IMR-90 (cell line): Measurements from ENCODE around the gene SH2B2. TPM values are rescaled to one million over a fixed set of nuclear protein-coding genes. Genes with fewer than 3 reads are reported as not detected.

Experiments used
- ATAC-seq: fragments of 200-7000 bp; cut with Tn5 transposase; 2 replicates; pipeline ENCODE4 v1.9.1; 2020; ENCODE audit warnings: low read depth, mild to moderate bottlenecking, moderate library complexity
- Bru-seq: library from RNA; stranded (reverse); fragments of 400-500 nt; gene quantifications from one replicate; lab custom pipeline; 2021; lab: Mats Ljungman, UMichigan
- BruChase-seq, 2 experiments: library from RNA; stranded (reverse); fragments of 400-500 nt; gene quantifications; one replicate each; lab custom pipeline; 2021; lab: Mats Ljungman, UMichigan
- BruUV-seq: library from RNA; stranded (reverse); fragments of 400-500 nt; replicated peaks from 2 replicates; lab custom pipeline; 2021; lab: Mats Ljungman, UMichigan
- CTCF ChIA-PET: fragments of 300-600 bp; formaldehyde crosslinking; extraction: SDS; loops from one replicate; lab custom pipeline; 2021; ENCODE audit warnings: antibody characterized with exemption; lab: Yijun Ruan, JAX
- POLR2A ChIA-PET: fragments of 300-600 bp; sonication (Branson Sonifier 250); formaldehyde crosslinking; loops from one replicate; lab custom pipeline; 2022; ENCODE audit warnings: antibody characterized with exemption; ENCODE audit not compliant: unreplicated experiment; lab: Charles Lee
- DNase-seq: peaks from one replicate; pipeline ENCODE4 v3.0.0; 2013
- H2AFZ ChIP-seq: replicated peaks from 2 replicates; pipeline ENCODE3; 2013; ENCODE audit warnings: low read length, mild to moderate bottlenecking; ENCODE audit not compliant: poor library complexity
- H2AK5ac ChIP-seq: 2 replicates; pipeline ENCODE4 v1.6.1; 2013; ENCODE audit warnings: low read depth, low read length, inconsistent platforms
- H2AK9ac ChIP-seq: replicated peaks from 2 replicates; pipeline ENCODE3; 2013; ENCODE audit warnings: mild to moderate bottlenecking, low read depth, low read length, moderate library complexity; ENCODE audit not compliant: poor library complexity
- H2BK120ac ChIP-seq: 2 replicates; pipeline ENCODE4 v1.6.1; 2013; ENCODE audit warnings: low read depth, low read length, inconsistent platforms
- H2BK15ac ChIP-seq: 3 replicates; pipeline ENCODE4 v1.6.1; 2013; ENCODE audit warnings: low read depth, low read length, inconsistent platforms
- H2BK20ac ChIP-seq: 2 replicates; pipeline ENCODE4 v1.6.1; 2013; ENCODE audit warnings: low read depth, mild to moderate bottlenecking, inconsistent platforms, low read length, moderate library complexity
- H2BK5ac ChIP-seq: 2 replicates; pipeline ENCODE4 v1.6.1; 2013; ENCODE audit warnings: mild to moderate bottlenecking, low read depth, low read length, inconsistent platforms; ENCODE audit not compliant: poor library complexity, severe bottlenecking
- H3K14ac ChIP-seq: replicated peaks from 2 replicates; pipeline ENCODE4 v1.6.1; 2013; ENCODE audit warnings: low read depth, low read length, inconsistent platforms
- H3K18ac ChIP-seq: 2 replicates; pipeline ENCODE4 v1.6.1; 2013; ENCODE audit warnings: low read depth, low read length, control low read depth
- H3K23ac ChIP-seq: 2 replicates; pipeline ENCODE4 v1.6.1; 2013; ENCODE audit warnings: low read depth, low read length, inconsistent platforms
- H3K27ac ChIP-seq: 2 replicates; pipeline ENCODE4 v1.5.1; 2013; ENCODE audit warnings: mild to moderate bottlenecking, control low read depth, low read length; ENCODE audit not compliant: insufficient read depth
- H3K27me3 ChIP-seq: 2 replicates; pipeline ENCODE4 v1.6.1; 2013; ENCODE audit warnings: low read length; ENCODE audit not compliant: control insufficient read depth, insufficient read depth
- H3K36me3 ChIP-seq: 2 replicates; pipeline ENCODE4 v1.6.1; 2013; ENCODE audit warnings: low read length, mixed read lengths; ENCODE audit not compliant: control insufficient read depth, insufficient read depth
- H3K4ac ChIP-seq: 2 replicates; pipeline ENCODE4 v1.6.1; 2013; ENCODE audit warnings: low read depth, low read length, inconsistent platforms
- H3K4me1 ChIP-seq: 2 replicates; pipeline ENCODE4 v1.6.1; 2013; ENCODE audit warnings: low read length, mixed read lengths; ENCODE audit not compliant: control insufficient read depth, insufficient read depth
- H3K4me2 ChIP-seq: 2 replicates; pipeline ENCODE4 v1.6.1; 2013; ENCODE audit warnings: low read depth, mild to moderate bottlenecking, control low read depth, low read length, moderate library complexity
- H3K4me3 ChIP-seq: 2 replicates; pipeline ENCODE4 v1.5.1; 2013; ENCODE audit warnings: low read depth, mild to moderate bottlenecking, control low read depth, low read length, moderate library complexity; ENCODE audit not compliant: insufficient read depth
- H3K56ac ChIP-seq: 2 replicates; pipeline ENCODE4 v1.6.1; 2013; ENCODE audit warnings: low read length, inconsistent platforms; ENCODE audit not compliant: insufficient read depth; ENCODE audit errors: extremely low read depth
- H3K79me1 ChIP-seq, 2 experiments: 2 replicates each; pipeline ENCODE4 v1.6.1; 2013; ENCODE audit warnings: low read length in 2 of 2, inconsistent platforms in 1 of 2, low read depth in 1 of 2
- H3K9ac ChIP-seq: 2 replicates; pipeline ENCODE4 v1.6.1; 2013; ENCODE audit warnings: low read depth, low read length, control low read depth
- H3K9me1 ChIP-seq: 2 replicates; pipeline ENCODE4 v1.6.1; 2013; ENCODE audit warnings: low read length, inconsistent platforms; ENCODE audit not compliant: insufficient read depth
- H3K9me3 ChIP-seq: 2 replicates; pipeline ENCODE4 v1.6.1; 2013; ENCODE audit warnings: low read length; ENCODE audit not compliant: control insufficient read depth, insufficient read depth
- H4K20me1 ChIP-seq: 2 replicates; pipeline ENCODE4 v1.6.1; 2013; ENCODE audit warnings: low read length, inconsistent platforms; ENCODE audit not compliant: insufficient read depth
- H4K5ac ChIP-seq: 2 replicates; pipeline ENCODE4 v1.6.1; 2013; ENCODE audit warnings: mild to moderate bottlenecking, low read depth, low read length, control low read depth
- H4K8ac ChIP-seq, 2 experiments: 2 replicates each; pipeline ENCODE4 v1.6.1; 2013; ENCODE audit warnings: low read depth in 2 of 2, low read length in 2 of 2, control low read depth in 1 of 2, inconsistent platforms in 1 of 2
- H4K91ac ChIP-seq: 2 replicates; pipeline ENCODE4 v1.6.1; 2013; ENCODE audit warnings: low read depth, low read length, inconsistent platforms; ENCODE audit not compliant: insufficient read depth
- CEBPB ChIP-seq: IDR thresholded peaks from 2 replicates; pipeline ENCODE4 v1.6.1; 2012; ENCODE audit warnings: low read depth, low read length, improper control_type of control experiment
- CHD1 ChIP-seq: IDR thresholded peaks from 2 replicates; pipeline ENCODE4 v1.6.1; 2012; ENCODE audit warnings: low read depth, low read length, improper control_type of control experiment
- FOS ChIP-seq: fragments of 150-350 bp; IDR thresholded peaks from 2 replicates; pipeline ENCODE4 v1.6.1; 2016; ENCODE audit warnings: low read depth, low read length
- MAFK ChIP-seq: IDR thresholded peaks from 2 replicates; pipeline ENCODE4 v1.6.1; 2012; ENCODE audit warnings: low read depth, low read length, improper control_type of control experiment
- MAZ ChIP-seq: IDR thresholded peaks from 2 replicates; pipeline ENCODE4 v1.6.1; 2012; ENCODE audit warnings: low read depth, mild to moderate bottlenecking, low read length, improper control_type of control experiment, moderate library complexity, borderline replicate concordance
- NFE2L2 ChIP-seq: fragments of 150-350 bp; IDR thresholded peaks from 2 replicates; pipeline ENCODE4 v1.6.1; 2016; ENCODE audit warnings: low read depth, mild to moderate bottlenecking, low read length
- POLR2A ChIP-seq: IDR thresholded peaks from 2 replicates; pipeline ENCODE4 v1.6.1; 2012; ENCODE audit warnings: mild to moderate bottlenecking, low read depth, low read length
- RCOR1 ChIP-seq: IDR thresholded peaks from 2 replicates; pipeline ENCODE4 v1.6.1; 2012; ENCODE audit warnings: mild to moderate bottlenecking, low read length, improper control_type of control experiment; ENCODE audit not compliant: insufficient replicate concordance
- RFX5 ChIP-seq: IDR thresholded peaks from 2 replicates; pipeline ENCODE4 v1.8.0; 2012; ENCODE audit warnings: low read depth, mild to moderate bottlenecking, low read length, moderate library complexity
- SMC3 ChIP-seq: fragments of 150-350 bp; IDR thresholded peaks from 2 replicates; pipeline ENCODE4 v1.6.1; 2016; ENCODE audit warnings: low read depth, mild to moderate bottlenecking, antibody characterized with exemption, low read length, moderate library complexity
- USF2 ChIP-seq: fragments of 150-350 bp; IDR thresholded peaks from 2 replicates; pipeline ENCODE4 v1.6.1; 2017; ENCODE audit warnings: mild to moderate bottlenecking, antibody characterized with exemption, low read length, low read depth
- WGBS, 2 experiments: methylation state at CpG; one replicate each; pipeline versions ENCODE4 v1.1.5 to v1.1.7; 2013; ENCODE audit warnings: missing lambda C conversion rate in 2 of 2; ENCODE audit not compliant: insufficient read length in 1 of 2; ENCODE audit errors: extremely low coverage in 2 of 2; 5-methylcytosine and 5-hydroxymethylcytosine counted together
- dilution Hi-C: fragments of 300-500 bp; cut with HindIII; formaldehyde crosslinking; loops from one replicate; pipeline ENCODE4 v1.14.3; 2018; ENCODE audit warnings: low sequenced_read_pairs; ENCODE audit not compliant: unreplicated experiment
- in situ Hi-C: fragments of 300-500 bp; cut with MboI; formaldehyde crosslinking; loops from 3 replicates; pipeline ENCODE4 v1.14.3; 2019; ENCODE audit warnings: low sequenced_read_pairs, inconsistent platforms, mixed read lengths
- intact Hi-C: fragments of 100-400 bp; cut with micrococcal nuclease; formaldehyde crosslinking; loops from 2 replicates; pipeline ENCODE4 v1.10.0; 2022
- long read RNA-seq: library from polyadenylated mRNA; unstranded; transcript quantifications from one replicate; pipeline ENCODE4 v2.0.0, GENCODE V29; 2021; ENCODE audit not compliant: unreplicated experiment
- polyA plus RNA-seq, 3 experiments: library from polyadenylated mRNA; depleted of rRNA; stranded (reverse); fragments of >200 nt; gene quantifications; 2 replicates each; pipeline ENCODE4 v1.2.3, GENCODE V29; 2012; ENCODE audit warnings: low replicate concordance in 1 of 3
- total RNA-seq: library from RNA; depleted of rRNA; stranded (reverse); fragments of >200 nt; gene quantifications from 2 replicates; pipeline ENCODE4 v1.2.3, GENCODE V29; 2012; rRNA removed
- TF ChIP-seq, protein P1 (sequence below): fragments of 150-350 bp; IDR thresholded peaks from 2 replicates; pipeline ENCODE4 v1.6.1; 2016; ENCODE audit warnings: low read depth, mild to moderate bottlenecking, low read length, moderate library complexity, borderline replicate concordance

Gene SH2B2
- total RNA-seq (0.36 and 0.56 TPM in 2 replicates), polyA plus RNA-seq (2012; rRNA removed) (0.99 and 1.7 TPM in 2 replicates), Bru-seq, nascent RNA (percentile 46 among the genes with signal in this experiment), BruChase-seq, experiment 1, labeled RNA remaining after a 6-hour chase (percentile 55 among the genes with signal in this experiment), BruChase-seq, experiment 2, labeled RNA remaining after a 2-hour chase (percentile 54 among the genes with signal in this experiment)
- 1.2 and 4.4 TPM in 2 replicates for polyA plus RNA-seq (2012; cell fraction: cytosol; rRNA removed)
- 2.8 and 9.6 TPM in 2 replicates for polyA plus RNA-seq (2012; cell fraction: nucleus; rRNA removed; ENCODE audit: low replicate concordance)
- long read RNA-seq, partial matches to known transcripts = 2 of 11 reads
- long read RNA-seq, other reads (novel, unspliced or antisense) = 9 of 11 reads

- peak within 1 kb of the TSS; percentile 52; the same call in 1 of the 2 replicates for H3K56ac ChIP-seq
- WGBS, 2 experiments = 1% methylated on average over 31 of the region's 116 CpGs; no CpG with 5 or more reads in 1 of the 2 experiments
- H2BK15ac ChIP-seq = no peak within 1 kb of the TSS
- ATAC-seq = peak; percentile 77
- peaks cover 0 to 8% of the 10 kb centered on the region in 2 experiments; a peak in 1 of 4 replicates for H3K79me1 ChIP-seq
- intact Hi-C loops (loop anchor here (2.0 kb wide), 1 partner anchor 20 kb away; no protein-coding TSS in a partner anchor), dilution Hi-C loops (no loop called here), in situ Hi-C loops (no loop called here)
- H2AK9ac ChIP-seq = peak within 1 kb of the TSS; percentile 93
- H3K27ac ChIP-seq = peak within 1 kb of the TSS; percentile 62
- H2BK120ac ChIP-seq = peak within 1 kb of the TSS; percentile 40; the same call in 1 of the 2 replicates
- H4K91ac ChIP-seq = peak within 1 kb of the TSS; percentile 55; the same call in 1 of the 2 replicates
- no peaks in the 10 kb centered on the region for H3K9me1 ChIP-seq
- no TSS peak for BruUV-seq
- H2AFZ ChIP-seq = peak within 1 kb of the TSS; percentile 98
- H3K9me3 ChIP-seq = no peaks in the 10 kb centered on the region
- peak within 1 kb of the TSS; percentile 97 for H3K4me3 ChIP-seq
- H3K14ac ChIP-seq = peak within 1 kb of the TSS; percentile 59
- peak within 1 kb of the TSS; percentile 84 for H3K4me2 ChIP-seq
- peak within 1 kb of the TSS; percentile 38 for H3K23ac ChIP-seq
- peak within 1 kb of the TSS; percentile 78 for H2BK5ac ChIP-seq
- CTCF ChIA-PET = no interaction called here
- H3K18ac ChIP-seq = peak within 1 kb of the TSS; percentile 22; the same call in 1 of the 2 replicates
- POLR2A ChIA-PET = no interaction called here
- H4K20me1 ChIP-seq = peaks cover 12% of the 10 kb centered on the region; the same call in 1 of the 2 replicates
- H4K5ac ChIP-seq = peak within 1 kb of the TSS; percentile 18; the same call in 1 of the 2 replicates
- peak within 1 kb of the TSS; percentile 76 for H3K9ac ChIP-seq
- peaks cover 4% of the 10 kb centered on the region; the same call in 1 of the 2 replicates for H3K4me1 ChIP-seq
- H3K4ac ChIP-seq = peak within 1 kb of the TSS; percentile 89
- no peaks in the 10 kb centered on the region for H3K36me3 ChIP-seq
- H4K8ac ChIP-seq = peak within 1 kb of the TSS; percentile 31 to 63; a peak in 3 of 4 replicates
- H2AK5ac ChIP-seq = peak within 1 kb of the TSS; percentile 56
- no peaks in the 10 kb centered on the region for H3K27me3 ChIP-seq
- peak; percentile 49 for DNase-seq
- H2BK20ac ChIP-seq = no peak within 1 kb of the TSS
- no peak for TF ChIP-seq CHD1
- no peak for TF ChIP-seq SMC3
- no peak for TF ChIP-seq USF2
- TF ChIP-seq RCOR1 = no peak
- no peak for TF ChIP-seq RFX5
- TF ChIP-seq NFE2L2 = no peak
- TF ChIP-seq FOS = no peak
- TF ChIP-seq CEBPB = peak; percentile 96
- peak; percentile 59; the same call in 1 of the 2 replicates for TF ChIP-seq POLR2A
- TF ChIP-seq MAFK = no peak
- peak; percentile 21; the same call in 1 of the 2 replicates for TF ChIP-seq MAZ
- TF ChIP-seq, protein P1, sequence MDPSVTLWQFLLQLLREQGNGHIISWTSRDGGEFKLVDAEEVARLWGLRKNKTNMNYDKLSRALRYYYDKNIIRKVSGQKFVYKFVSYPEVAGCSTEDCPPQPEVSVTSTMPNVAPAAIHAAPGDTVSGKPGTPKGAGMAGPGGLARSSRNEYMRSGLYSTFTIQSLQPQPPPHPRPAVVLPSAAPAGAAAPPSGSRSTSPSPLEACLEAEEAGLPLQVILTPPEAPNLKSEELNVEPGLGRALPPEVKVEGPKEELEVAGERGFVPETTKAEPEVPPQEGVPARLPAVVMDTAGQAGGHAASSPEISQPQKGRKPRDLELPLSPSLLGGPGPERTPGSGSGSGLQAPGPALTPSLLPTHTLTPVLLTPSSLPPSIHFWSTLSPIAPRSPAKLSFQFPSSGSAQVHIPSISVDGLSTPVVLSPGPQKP = no peak
Observed at GRCh38 chr7:102286237-102287110, at the start of gene SH2B2. SH2B2 (plus strand) TSS chr7:102286868; CDS start chr7:102300551, 13,683 bp downstream.
